Gastrocnemius medialis (tissue), 4 donors: ENCODE data around the gene CELSR1. TPM values are rescaled to one million over a fixed set of nuclear protein-coding genes. Genes with fewer than 3 reads are reported as not detected.
"Not testable (repeated sequence)": the region's sequence is repeated elsewhere in the genome, so short reads cannot be mapped to it uniquely, and the experiment has no call there.

Experiments
- ATAC-seq, 2 donors: fragments of 150-250 bp; one replicate each; pipeline ENCODE4 v1.9.1; 2016
- DNase-seq, 2 donors: peaks; one replicate each; pipeline ENCODE4 v3.0.0-alpha.2; 2019
- H3K27ac ChIP-seq, 4 donors: fragments of 200-600 bp; sonication (generic); 1 replicate in 1 of 4; 2 replicates in 3 of 4; pipeline ENCODE4 v1.5.1; 2016 to 2018; ENCODE audit warnings: mild to moderate bottlenecking in 2 of 4, moderate library complexity in 1 of 4
- H3K27me3 ChIP-seq, 3 donors: fragments of 200-600 bp; sonication (generic) in 2 of 3; 1 replicate in 1 of 3; 2 replicates in 2 of 3; pipeline versions ENCODE4 v1.5.1 to v1.6.0; 2016 to 2019; ENCODE audit warnings: mild to moderate bottlenecking in 1 of 3, moderate library complexity in 1 of 3
- H3K36me3 ChIP-seq, 2 donors: fragments of 200-600 bp; sonication (generic) in 1 of 2; one replicate each; pipeline ENCODE4 v1.5.1; 2017 to 2018
- H3K4me1 ChIP-seq, 2 donors: fragments of 200-600 bp; sonication (generic) in 1 of 2; one replicate each; pipeline ENCODE4 v1.5.1; 2016 to 2017; ENCODE audit warnings: mild to moderate bottlenecking in 2 of 2
- H3K4me3 ChIP-seq, 4 donors: fragments of 200-600 bp; sonication (generic) in 3 of 4; 1 replicate in 1 of 4; 2 replicates in 3 of 4; pipeline ENCODE4 v1.5.1; 2016 to 2019; ENCODE audit warnings: mild to moderate bottlenecking in 2 of 4
- H3K9me3 ChIP-seq, 3 donors: fragments of 200-600 bp; sonication (generic) in 2 of 3; 1 replicate in 1 of 3; 2 replicates in 2 of 3; pipeline ENCODE4 v1.5.1; 2016 to 2019
- CTCF ChIP-seq, 5 experiments: fragments of 450-650 bp in 3 of 5; fragments of 200-600 bp in 2 of 5; sonication (generic) in 2 of 5; IDR thresholded peaks in 4 of 5; conservative IDR thresholded peaks in 1 of 5; 1 replicate in 4 of 5; 2 replicates in 1 of 5; pipeline ENCODE4 v1.5.1; 2016 to 2019; ENCODE audit warnings: antibody characterized with exemption in 5 of 5, mild to moderate bottlenecking in 3 of 5, moderate library complexity in 3 of 5
- POLR2A ChIP-seq, 2 donors: fragments of 450-650 bp; IDR thresholded peaks; one replicate each; pipeline ENCODE4 v1.6.1; 2017; ENCODE audit warnings: antibody characterized with exemption in 2 of 2, mild to moderate bottlenecking in 2 of 2, moderate library complexity in 2 of 2
- in situ Hi-C, 4 donors: fragments of 200-750 bp; cut with MboI; loops; one replicate each; pipeline versions ENCODE4 v1.15.0 to v1.8.0; 2017; ENCODE audit warnings: low sequenced_read_pairs in 4 of 4
- intact Hi-C: fragments of 100-400 bp; cut with DNase I; formaldehyde crosslinking; loops from one replicate; pipeline ENCODE4 v1.15.1; 2023; ENCODE audit warnings: low total_unique reads
- total RNA-seq, 4 donors: library from RNA; depleted of rRNA; stranded (reverse); fragments of >200 nt; gene quantifications; one replicate each; pipeline versions ENCODE4 v1.1.0 to v1.2.3, GENCODE V29; 2016

The CELSR1 gene
- total RNA-seq, 4 donors from 2014 or later, result 0.10 to 1.5 (median 0.87) TPM

GRCh38 chr22:46406349-46406748 lies 131.1 kb downstream of the CELSR1 start:
- intact Hi-C loops (no loop called here), in situ Hi-C loops (no loop called here)
- Histone ChIP-seq H3K4me3 (no peak overlapping the region), H3K36me3 (no peaks in the 10 kb centered on the region), H3K4me1 (no peaks in the 10 kb centered on the region), H3K9me3 (no peaks in the 10 kb centered on the region), H3K27ac (no peak overlapping the region), H3K27me3 (no peaks in the 10 kb centered on the region)
- DNase-seq (no peak), ATAC-seq (no peak)
- TF ChIP-seq CTCF (IDR thresholded peaks at IDR 0.05 in 4 of 5, conservative IDR thresholded peaks at IDR 0.05 in 1 of 5) (no peak), POLR2A (IDR thresholded peaks at IDR 0.05) (no peak)

DNA sequence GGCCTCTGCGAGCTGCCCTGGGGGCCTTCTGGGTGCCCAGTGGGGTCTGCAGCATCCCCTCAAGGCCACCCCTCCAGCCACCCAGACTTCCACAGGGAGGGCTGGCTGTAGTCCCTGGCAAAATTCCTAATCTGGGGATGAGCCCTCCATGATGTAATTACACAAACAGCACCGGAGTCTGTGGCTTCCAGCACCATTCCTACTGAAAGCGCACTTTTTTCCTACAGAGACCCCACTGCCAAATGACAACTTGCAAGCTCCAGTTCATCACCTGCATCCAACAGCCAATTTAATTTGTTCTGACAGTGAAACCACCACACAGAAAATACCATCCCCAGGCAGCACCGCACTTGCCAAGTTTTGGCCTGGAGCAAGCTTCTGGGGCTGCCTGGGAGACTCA lies 131.5 kb downstream of the CELSR1 start:
- no peaks in the 10 kb centered on the region for H3K4me1 ChIP-seq
- ATAC-seq (no peak), DNase-seq (no peak)
- H3K36me3 ChIP-seq, result no peaks in the 10 kb centered on the region
- no peaks in the 10 kb centered on the region for H3K27me3 ChIP-seq
- H3K27ac ChIP-seq, result no peak overlapping the region
- H3K4me3 ChIP-seq, result no peak overlapping the region
- intact Hi-C loops (no loop called here), in situ Hi-C loops (no loop called here)
- H3K9me3 ChIP-seq, result no peaks in the 10 kb centered on the region
- TF ChIP-seq POLR2A (IDR thresholded peaks at IDR 0.05), result no peak
- no peak for TF ChIP-seq CTCF (IDR thresholded peaks at IDR 0.05 in 4 of 5, conservative IDR thresholded peaks at IDR 0.05 in 1 of 5)

- intact Hi-C loops, result not testable (repeated sequence)
Measured at GRCh38 chr22:46403880-46404279, 133.5 kb downstream of the CELSR1 start.

DNA sequence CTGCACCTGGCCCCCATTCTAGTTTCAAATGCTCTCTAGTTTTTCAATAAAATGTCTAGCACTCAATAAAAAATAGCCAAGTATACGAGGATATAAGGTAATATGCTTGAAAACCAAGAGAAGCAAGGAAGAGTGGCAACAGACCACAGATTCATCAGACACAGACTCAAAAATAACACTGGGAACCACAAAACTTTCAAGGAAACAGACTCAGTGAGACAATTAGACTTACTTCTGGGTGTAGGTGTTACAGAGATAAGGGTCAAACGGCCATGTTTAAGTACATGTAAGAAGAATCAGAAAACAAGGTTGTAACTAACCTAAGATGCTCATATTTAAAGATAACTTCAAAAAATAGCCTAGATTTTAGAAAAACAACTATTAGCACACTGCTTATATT lies 134.9 kb downstream of the CELSR1 start:
- intact Hi-C loops, result no loop called here

More at GRCh38 chr22:46403880-46404279, 133.5 kb downstream of the CELSR1 start:
- H3K9me3 ChIP-seq, in situ Hi-C loops, H3K4me1 ChIP-seq, DNase-seq, H3K36me3 ChIP-seq, H3K27ac ChIP-seq, H3K4me3 ChIP-seq, H3K27me3 ChIP-seq, ATAC-seq: not testable (repeated sequence)

DNA sequence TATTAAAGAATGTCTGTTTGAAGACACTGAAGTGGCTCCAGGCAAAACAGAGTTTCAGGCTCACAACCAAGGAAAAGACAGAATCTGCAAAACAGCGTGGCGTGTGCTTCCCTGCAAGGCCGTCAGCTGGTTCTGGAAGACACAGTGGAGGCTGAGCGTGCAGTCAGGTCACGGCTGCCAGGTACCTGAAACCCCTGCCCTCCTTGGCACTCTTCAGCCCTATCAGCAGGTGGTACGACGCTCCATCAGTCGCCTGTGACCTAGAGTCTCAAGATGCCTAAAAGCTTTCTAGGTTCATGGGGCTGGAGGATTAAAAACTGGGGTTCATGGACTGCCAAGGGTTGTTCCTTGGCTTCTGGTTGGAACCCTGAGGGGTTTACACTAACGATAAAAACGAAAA lies 136.1 kb downstream of the CELSR1 start:
- in situ Hi-C loops, result no loop called here
- intact Hi-C loops, result no loop called here
- TF ChIP-seq CTCF (IDR thresholded peaks at IDR 0.05 in 4 of 5, conservative IDR thresholded peaks at IDR 0.05 in 1 of 5) (no peak), POLR2A (IDR thresholded peaks at IDR 0.05) (no peak)
- Histone ChIP-seq H3K4me1 (no peaks in the 10 kb centered on the region), H3K27ac (no peak overlapping the region), H3K9me3 (no peaks in the 10 kb centered on the region), H3K4me3 (no peak overlapping the region), H3K36me3 (no peaks in the 10 kb centered on the region), H3K27me3 (no peaks in the 10 kb centered on the region)
- ATAC-seq, result no peak
- no peak for DNase-seq

More for the DNA sequence above, 134.9 kb downstream of the CELSR1 start:
- H3K4me1 ChIP-seq, result no peaks in the 10 kb centered on the region
- no peak overlapping the region for H3K27ac ChIP-seq
- TF ChIP-seq CTCF (IDR thresholded peaks at IDR 0.05 in 4 of 5, conservative IDR thresholded peaks at IDR 0.05 in 1 of 5) (no peak), POLR2A (IDR thresholded peaks at IDR 0.05) (no peak)
- DNase-seq, result no peak
- no peaks in the 10 kb centered on the region for H3K27me3 ChIP-seq
- H3K4me3 ChIP-seq, result no peak overlapping the region
- H3K9me3 ChIP-seq, result no peaks in the 10 kb centered on the region
- no peak for ATAC-seq
- in situ Hi-C loops, result no loop called here
- no peaks in the 10 kb centered on the region for H3K36me3 ChIP-seq
